H9 (cell line): Measurements from ENCODE around the gene FAIM2. TPM values are rescaled to one million over a fixed set of nuclear protein-coding genes. Genes with fewer than 3 reads are reported as not detected.

Source experiments
- DNase-seq: peaks from one replicate; pipeline ENCODE4 v3.0.0-alpha.2; 2017
- H2AFZ ChIP-seq: one replicate; pipeline ENCODE4 v1.6.1; 2013; ENCODE audit warnings: mild to moderate bottlenecking, low read length, control low read depth, moderate library complexity
- H2AK5ac ChIP-seq: 2 replicates; pipeline ENCODE4 v1.6.1; 2013; ENCODE audit warnings: low read length, control low read depth, mixed read lengths; ENCODE audit not compliant: insufficient read length
- H2BK120ac ChIP-seq: one replicate; pipeline ENCODE4 v1.6.1; 2013; ENCODE audit warnings: low read depth, mild to moderate bottlenecking, low read length, control low read depth, inconsistent platforms; ENCODE audit not compliant: poor library complexity, severe bottlenecking
- H2BK12ac ChIP-seq: 2 replicates; pipeline ENCODE4 v1.6.1; 2013; ENCODE audit warnings: low read length, control low read depth, mixed read lengths, low read depth; ENCODE audit not compliant: insufficient read length
- H2BK15ac ChIP-seq: 2 replicates; pipeline ENCODE4 v1.6.1; 2013; ENCODE audit warnings: low read depth, low read length, control low read depth
- H2BK20ac ChIP-seq: one replicate; pipeline ENCODE4 v1.6.1; 2013; ENCODE audit warnings: low read depth, mild to moderate bottlenecking, low read length, control low read depth, inconsistent platforms; ENCODE audit not compliant: poor library complexity, severe bottlenecking
- H2BK5ac ChIP-seq: 2 replicates; pipeline ENCODE4 v1.6.1; 2013; ENCODE audit warnings: low read length, control low read depth, mixed read lengths; ENCODE audit not compliant: insufficient read length
- H3K14ac ChIP-seq: 2 replicates; pipeline ENCODE4 v1.6.1; 2013; ENCODE audit warnings: low read length, control low read depth; ENCODE audit not compliant: insufficient read depth
- H3K18ac ChIP-seq: 2 replicates; pipeline ENCODE4 v1.6.1; 2013; ENCODE audit warnings: low read depth, mild to moderate bottlenecking, mixed read lengths, low read length, control low read depth; ENCODE audit not compliant: insufficient read length
- H3K23ac ChIP-seq: 2 replicates; pipeline ENCODE4 v1.6.1; 2013; ENCODE audit warnings: low read length, control low read depth, mixed read lengths, low read depth; ENCODE audit not compliant: insufficient read length
- H3K23me2 ChIP-seq: 2 replicates; pipeline ENCODE4 v1.6.1; 2013; ENCODE audit warnings: low read depth, mild to moderate bottlenecking, mixed read lengths, low read length, control low read depth; ENCODE audit not compliant: insufficient read length, poor library complexity, severe bottlenecking
- H3K27ac ChIP-seq: 2 replicates; pipeline ENCODE4 v1.5.1; 2013; ENCODE audit warnings: low read length, control low read depth, mixed read lengths, low read depth; ENCODE audit not compliant: insufficient read length
- H3K27me3 ChIP-seq: 2 replicates; pipeline ENCODE4 v1.6.1; 2013; ENCODE audit warnings: low read length, control low read depth, inconsistent platforms; ENCODE audit not compliant: insufficient read depth
- H3K4ac ChIP-seq: 2 replicates; pipeline ENCODE4 v1.6.1; 2013; ENCODE audit warnings: low read depth, mild to moderate bottlenecking, control low read depth, inconsistent platforms, low read length, moderate library complexity
- H3K4me1 ChIP-seq: 2 replicates; pipeline ENCODE4 v1.6.1; 2013; ENCODE audit warnings: low read length, control low read depth, inconsistent platforms; ENCODE audit not compliant: insufficient read depth
- H3K4me2 ChIP-seq: 2 replicates; pipeline ENCODE4 v1.6.1; 2013; ENCODE audit warnings: low read length, control low read depth, mixed read lengths; ENCODE audit not compliant: insufficient read length, insufficient read depth
- H3K56ac ChIP-seq: 2 replicates; pipeline ENCODE4 v1.6.1; 2013; ENCODE audit warnings: low read depth, mild to moderate bottlenecking, mixed read lengths, low read length, control low read depth; ENCODE audit not compliant: insufficient read length
- H3K79me1 ChIP-seq: 2 replicates; pipeline ENCODE4 v1.6.1; 2013; ENCODE audit warnings: low read depth, mild to moderate bottlenecking, moderate library complexity, low read length, control low read depth, inconsistent platforms; ENCODE audit not compliant: insufficient read depth, poor library complexity, severe bottlenecking
- H3K79me2 ChIP-seq: 2 replicates; pipeline ENCODE4 v1.6.1; 2013; ENCODE audit warnings: low read length, control low read depth, inconsistent platforms; ENCODE audit not compliant: insufficient read depth
- H3K9ac ChIP-seq: 2 replicates; pipeline ENCODE4 v1.6.1; 2013; ENCODE audit warnings: low read length, control low read depth, mixed read lengths; ENCODE audit not compliant: insufficient read length; ENCODE audit errors: extremely low read depth
- H3K9me3 ChIP-seq: one replicate; pipeline ENCODE4 v1.6.1; 2013; ENCODE audit warnings: low read depth, low read length, inconsistent platforms; ENCODE audit not compliant: control insufficient read depth
- H3T11ph ChIP-seq: one replicate; pipeline ENCODE4 v1.6.1; 2013; ENCODE audit warnings: mild to moderate bottlenecking, low read length, control low read depth, inconsistent platforms
- H4K20me1 ChIP-seq: one replicate; pipeline ENCODE4 v1.6.1; 2013; ENCODE audit not compliant: control insufficient read depth, insufficient read length, insufficient read depth
- H4K5ac ChIP-seq: 2 replicates; pipeline ENCODE4 v1.6.1; 2013; ENCODE audit warnings: low read depth, mild to moderate bottlenecking, mixed read lengths, low read length, control low read depth; ENCODE audit not compliant: insufficient read length
- H4K8ac ChIP-seq: replicated peaks from 2 replicates; pipeline ENCODE4 v1.6.1; 2013; ENCODE audit warnings: low read length, control low read depth, mixed read lengths, low read depth; ENCODE audit not compliant: insufficient read length
- H4K91ac ChIP-seq: 2 replicates; pipeline ENCODE4 v1.6.1; 2013; ENCODE audit warnings: low read depth, mild to moderate bottlenecking, moderate library complexity, mixed read lengths, low read length, control low read depth; ENCODE audit not compliant: insufficient read length
- H3K27ac Mint-ChIP-seq, 3 experiments: 2 replicates in 2 of 3; 3 replicates in 1 of 3; pipeline ENCODE4 v1.8.0; 2020 to 2021; ENCODE audit warnings: mixed read lengths in 3 of 3, mild to moderate bottlenecking in 1 of 3, moderate library complexity in 1 of 3
- H3K27me3 Mint-ChIP-seq: 2 replicates; pipeline ENCODE4 v1.8.0; 2021; ENCODE audit warnings: low read depth, mild to moderate bottlenecking, moderate library complexity, mixed read lengths
- H3K36me3 Mint-ChIP-seq, 3 experiments: 2 replicates in 2 of 3; 3 replicates in 1 of 3; pipeline ENCODE4 v1.8.0; 2020 to 2021; ENCODE audit warnings: low read depth in 3 of 3, mixed read lengths in 3 of 3; ENCODE audit not compliant: insufficient read depth in 1 of 3
- H3K4me1 Mint-ChIP-seq, 2 experiments: 2 replicates each; pipeline ENCODE4 v1.8.0; 2020; ENCODE audit warnings: mixed read lengths in 2 of 2
- H3K4me3 Mint-ChIP-seq, 2 experiments: 2 replicates in 1 of 2; 3 replicates in 1 of 2; pipeline ENCODE4 v1.8.0; 2020 to 2021; ENCODE audit warnings: mild to moderate bottlenecking in 2 of 2, mixed read lengths in 2 of 2, moderate library complexity in 1 of 2
- H3K9me3 Mint-ChIP-seq, 2 experiments: 2 replicates in 1 of 2; 3 replicates in 1 of 2; pipeline ENCODE4 v1.8.0; 2020; ENCODE audit warnings: mild to moderate bottlenecking in 2 of 2, mixed read lengths in 2 of 2, moderate library complexity in 1 of 2
- CTCF ChIP-seq: fragments of 200-600 bp; sonication (generic); conservative IDR thresholded peaks from 3 replicates; pipeline ENCODE4 v1.8.0; 2021; ENCODE audit warnings: antibody characterized with exemption, mild to moderate bottlenecking
- WGBS: extraction: QIAGEN DNeasy Blood & Tissue Kit; methylation state at CpG from one replicate; pipeline ENCODE4 v1.1.7; 2013; ENCODE audit warnings: missing lambda C conversion rate, low lambda C conversion rate, mixed read lengths; ENCODE audit not compliant: insufficient read length; ENCODE audit errors: extremely low coverage; 5-methylcytosine and 5-hydroxymethylcytosine counted together
- total RNA-seq: library from RNA; stranded (reverse); gene quantifications from 2 replicates; pipeline ENCODE4 v1.2.1, GENCODE V29; 2021

Gene FAIM2
- total RNA-seq, 1 experiment from 2014 or later, result 0.42 TPM

- Histone ChIP-seq H4K20me1 (no peaks in the 10 kb centered on the region), H2BK120ac (no peak overlapping the region), H4K5ac (no peak overlapping the region), H3K9me3 (no peaks in the 10 kb centered on the region), H2AK5ac (no peak overlapping the region), H3K4ac (no peak overlapping the region), H3K4me1 (no peaks in the 10 kb centered on the region), H3K27me3 (no peaks in the 10 kb centered on the region), H2AFZ (no peak overlapping the region), H3K9ac (no peak overlapping the region), H3K18ac (no peak overlapping the region), H3K14ac (no peak overlapping the region), H3K23me2 (no peaks in the 10 kb centered on the region), H2BK5ac (no peak overlapping the region), H3K79me2 (no peaks in the 10 kb centered on the region), H2BK15ac (no peak overlapping the region), H4K91ac (no peak overlapping the region), H3K27ac (no peak overlapping the region), H3T11ph (no peak overlapping the region), H4K8ac (no peak overlapping the region), H3K79me1 (no peaks in the 10 kb centered on the region), H3K56ac (no peak overlapping the region), H2BK12ac (no peak overlapping the region), H3K23ac (no peak overlapping the region), H3K4me2 (no peak overlapping the region), H2BK20ac (no peak overlapping the region)
- peak; percentile 22 for DNase-seq
- no CpG with 5 or more reads among the region's 15 CpGs for WGBS
- no peak for TF ChIP-seq CTCF
- Mint-ChIP-seq H3K4me1 (0 out of 4 replicates have a peak, but pooled peaks cover 0 to 3% of the 10 kb centered on the region in 2 experiments), H3K27ac (no peak overlapping the region), H3K4me3 (no peak overlapping the region), H3K27me3 (peaks cover 8% of the 10 kb centered on the region), H3K9me3 (no peaks in the 10 kb centered on the region), H3K36me3 (no peaks in the 10 kb centered on the region)
These were observed 20.3 kb upstream of the FAIM2 start for GRCh38 chr12:49923880-49924556.
